PC-9 (cell line): ENCODE data around the gene CCR6. TPM values are rescaled to one million over a fixed set of nuclear protein-coding genes. Genes with fewer than 3 reads are reported as not detected.

Source experiments
- BruUV-seq: library from RNA; stranded (reverse); fragments of 400-500 nt; replicated peaks from 2 replicates; lab custom pipeline; 2021; lab: Mats Ljungman, UMichigan
- CTCF ChIA-PET: fragments of 300-600 bp; sonication (Branson Sonifier 250); formaldehyde crosslinking; loops from one replicate; lab custom pipeline; 2022; ENCODE audit warnings: antibody characterized with exemption; lab: Charles Lee
- POLR2A ChIA-PET: fragments of 300-600 bp; sonication (Branson Sonifier 250); formaldehyde crosslinking; loops from one replicate; lab custom pipeline; 2022; ENCODE audit warnings: antibody characterized with exemption; ENCODE audit not compliant: unreplicated experiment; lab: Charles Lee
- DNase-seq, 2 experiments: peaks; one replicate each; pipeline versions ENCODE4 v3.0.0 to v3.0.0-alpha.2; 2015 to 2022; ENCODE audit warnings: mixed read lengths in 1 of 2
- H2AFZ ChIP-seq: fragments of 200-600 bp; sonication (generic); 2 replicates; pipeline ENCODE4 v1.8.1; 2017; ENCODE audit warnings: antibody characterized with exemption
- H3F3A ChIP-seq: fragments of 200-600 bp; sonication (generic); 2 replicates; pipeline ENCODE4 v1.8.1; 2017; ENCODE audit warnings: antibody characterized with exemption, mild to moderate bottlenecking, low read depth; ENCODE audit not compliant: insufficient read depth
- H3K27ac ChIP-seq: fragments of 200-600 bp; sonication (generic); 2 replicates; pipeline ENCODE4 v1.6.1; 2016; ENCODE audit warnings: mixed run types
- H3K27me3 ChIP-seq: fragments of 200-600 bp; sonication (generic); 2 replicates; pipeline ENCODE4 v1.6.1; 2016; ENCODE audit warnings: low read depth, mixed run types; ENCODE audit not compliant: insufficient read depth
- H3K36me3 ChIP-seq: fragments of 200-600 bp; sonication (generic); 2 replicates; pipeline ENCODE4 v1.6.1; 2016; ENCODE audit warnings: low read depth, mixed run types
- H3K4me1 ChIP-seq: fragments of 200-600 bp; sonication (generic); replicated peaks from 2 replicates; pipeline ENCODE4 v1.6.1; 2016; ENCODE audit warnings: mixed run types; ENCODE audit not compliant: insufficient read depth
- H3K4me2 ChIP-seq: fragments of 200-600 bp; sonication (generic); 2 replicates; pipeline ENCODE4 v1.6.1; 2017; ENCODE audit warnings: mixed run types
- H3K4me3 ChIP-seq: fragments of 200-600 bp; sonication (generic); 2 replicates; pipeline ENCODE4 v1.6.1; 2016; ENCODE audit warnings: mixed run types
- H3K79me2 ChIP-seq: fragments of 200-600 bp; sonication (generic); 2 replicates; pipeline ENCODE4 v1.6.1; 2017; ENCODE audit warnings: low read depth, mixed run types
- H3K9me2 ChIP-seq: fragments of 200-600 bp; sonication (generic); 2 replicates; pipeline ENCODE4 v1.8.1; 2017; ENCODE audit warnings: mild to moderate bottlenecking; ENCODE audit not compliant: insufficient read depth
- H3K9me3 ChIP-seq: fragments of 200-600 bp; sonication (generic); 2 replicates; pipeline ENCODE4 v1.8.1; 2016; ENCODE audit warnings: low read depth; ENCODE audit not compliant: insufficient read depth
- H4K20me1 ChIP-seq: fragments of 200-600 bp; sonication (generic); 2 replicates; pipeline ENCODE4 v1.8.1; 2017; ENCODE audit not compliant: insufficient read depth
- CTCF ChIP-seq: fragments of 200-600 bp; sonication (generic); conservative IDR thresholded peaks from 2 replicates; pipeline ENCODE4 v1.6.1; 2017; ENCODE audit warnings: mixed run types, antibody characterized with exemption, mild to moderate bottlenecking, moderate library complexity
- EZH2 ChIP-seq: fragments of 200-600 bp; sonication (generic); IDR thresholded peaks from 2 replicates; pipeline ENCODE4 v1.8.0; 2017; ENCODE audit warnings: antibody characterized with exemption, low read depth
- intact Hi-C: fragments of 100-400 bp; cut with micrococcal nuclease; formaldehyde crosslinking; loops from one replicate; pipeline ENCODE4 v1.10.0; 2022; ENCODE audit not compliant: unreplicated experiment
- total RNA-seq: library from RNA; stranded (reverse); gene quantifications from 2 replicates; pipeline ENCODE4 v1.2.3, GENCODE V29; 2021

The CCR6 gene
- total RNA-seq, 1 experiment from 2014 or later, result not detected

GRCh38 chr6:167093922-167094432 lies 28.9 kb upstream of the CCR6 start:
- H3K4me3 ChIP-seq, result no peak overlapping the region
- no peaks in the 10 kb centered on the region for H3K9me3 ChIP-seq
- no peak overlapping the region for H3K4me2 ChIP-seq
- CTCF ChIA-PET, result no interaction called here
- no peaks in the 10 kb centered on the region for H3K79me2 ChIP-seq
- H3K9me2 ChIP-seq, result no peaks in the 10 kb centered on the region
- intact Hi-C loops, result no loop called here
- H3F3A ChIP-seq, result no peaks in the 10 kb centered on the region
- no peaks in the 10 kb centered on the region for H3K36me3 ChIP-seq
- POLR2A ChIA-PET, result no interaction called here
- no peak for DNase-seq
- H3K27me3 ChIP-seq, result peaks cover 85% of the 10 kb centered on the region
- BruUV-seq, result no TSS peak
- no peak overlapping the region for H3K27ac ChIP-seq
- no peaks in the 10 kb centered on the region for H4K20me1 ChIP-seq
- TF ChIP-seq CTCF, result no peak
- no peak for TF ChIP-seq EZH2
- no peaks in the 10 kb centered on the region for H3K4me1 ChIP-seq
- no peak overlapping the region for H2AFZ ChIP-seq

- peaks cover 89% of the 10 kb centered on the region for H3K27me3 ChIP-seq
- POLR2A ChIA-PET, result no interaction called here
- DNase-seq, result no peak
Measured at GRCh38 chr6:167094436-167094819, 28.5 kb upstream of the CCR6 start.

GRCh38 chr6:167094820-167095637 lies 27.9 kb upstream of the CCR6 start:
- Histone ChIP-seq H3K4me1 (no peaks in the 10 kb centered on the region), H3K36me3 (no peaks in the 10 kb centered on the region), H2AFZ (no peak overlapping the region), H3K79me2 (no peaks in the 10 kb centered on the region), H4K20me1 (no peaks in the 10 kb centered on the region), H3K27ac (no peak overlapping the region), H3K9me3 (no peaks in the 10 kb centered on the region), H3F3A (no peaks in the 10 kb centered on the region), H3K4me2 (no peak overlapping the region), H3K4me3 (no peak overlapping the region), H3K27me3 (peaks cover 95% of the 10 kb centered on the region), H3K9me2 (no peaks in the 10 kb centered on the region)
- TF ChIP-seq CTCF (no peak), EZH2 (no peak)
- BruUV-seq, result no TSS peak
- intact Hi-C loops, result no loop called here
- CTCF ChIA-PET, result no interaction called here
- DNase-seq, result no peak
- POLR2A ChIA-PET, result no interaction called here

More at GRCh38 chr6:167094436-167094819, 28.5 kb upstream of the CCR6 start:
- H2AFZ ChIP-seq, result no peak overlapping the region
- H3F3A ChIP-seq, result no peaks in the 10 kb centered on the region
- H3K4me2 ChIP-seq, result no peak overlapping the region
- H3K4me3 ChIP-seq, result no peak overlapping the region
- TF ChIP-seq EZH2, result no peak
- no peak for TF ChIP-seq CTCF
- intact Hi-C loops, result no loop called here
- no peaks in the 10 kb centered on the region for H3K36me3 ChIP-seq
- CTCF ChIA-PET, result no interaction called here
- H3K9me3 ChIP-seq, result no peaks in the 10 kb centered on the region
- no peaks in the 10 kb centered on the region for H3K4me1 ChIP-seq
- no peaks in the 10 kb centered on the region for H4K20me1 ChIP-seq
- H3K9me2 ChIP-seq, result no peaks in the 10 kb centered on the region
- no peaks in the 10 kb centered on the region for H3K79me2 ChIP-seq
- BruUV-seq, result no TSS peak
- no peak overlapping the region for H3K27ac ChIP-seq
